Left colon (tissue), 2 donors: ENCODE results near the gene SMARCE1. TPM values are rescaled to one million over a fixed set of nuclear protein-coding genes. Genes with fewer than 3 reads are reported as not detected.
"Not testable (repeated sequence)": the region's sequence is repeated elsewhere in the genome, so short reads cannot be mapped to it uniquely, and the experiment has no call there.

Experiments used
- ATAC-seq: fragments of 200-7000 bp; cut with Tn5 transposase; one replicate; pipeline ENCODE4 v1.9.1; 2020; ENCODE audit warnings: mild to moderate bottlenecking, moderate library complexity
- DNase-seq, 2 donors: peaks; one replicate each; pipeline ENCODE4 v3.0.0-alpha.2; 2020
- intact Hi-C, 2 donors: fragments of 100-400 bp; cut with DNase I in 1 of 2; cut with micrococcal nuclease in 1 of 2; formaldehyde crosslinking; loops; one replicate each; pipeline versions ENCODE4 v1.11.2 to v1.14.0; 2022; cut with DNase I, micrococcal nuclease
- total RNA-seq, 2 donors: library from RNA; stranded (reverse); fragmentation: NEBNext Ultra II Directional; extraction: Animal tissue kit (Norgen Biotek cat#: 25700); gene quantifications; one replicate each; pipeline ENCODE4 v1.2.1, GENCODE V29; 2021
- donor health status: DM: no; HTN: no; CAD: no.
- donor health status: DM: yes; HTN: yes; CAD: no.

SMARCE1 gene
- total RNA-seq, 2 donors from 2014 or later, result 74.5 to 76.4 TPM

GRCh38 chr17:40597556-40598300 lies 49.9 kb downstream of the SMARCE1 start:
- intact Hi-C loops, result no loop called here
- DNase-seq, result no peak
- no peak for ATAC-seq

- intact Hi-C loops, result no loop called here
- no peak for DNase-seq
- ATAC-seq, result no peak
Measured at GRCh38 chr17:40597156-40597555, 50.5 kb downstream of the SMARCE1 start.

- ATAC-seq, result no peak
- DNase-seq, result no peak
- intact Hi-C loops, result no loop called here
Measured at GRCh38 chr17:40596261-40596919, 51.2 kb downstream of the SMARCE1 start.

GRCh38 chr17:40590742-40591141 lies 56.9 kb downstream of the SMARCE1 start:
- ATAC-seq (no peak), DNase-seq (no peak)
- intact Hi-C loops, result no loop called here

- DNase-seq, result no peak
- ATAC-seq, result no peak
- intact Hi-C loops, result no loop called here
Measured at GRCh38 chr17:40588552-40588951, 59.1 kb downstream of the SMARCE1 start.

- ATAC-seq, intact Hi-C loops, DNase-seq: not testable (repeated sequence)
Measured at GRCh38 chr17:40586264-40586663, 61.4 kb downstream of the SMARCE1 start.

- intact Hi-C loops, ATAC-seq, DNase-seq: not testable (repeated sequence)
Measured at GRCh38 chr17:40584950-40585349, 62.7 kb downstream of the SMARCE1 start.

GRCh38 chr17:40582328-40582901 lies 65.2 kb downstream of the SMARCE1 start:
- DNase-seq (peak in 1 of 2 donors; percentile 57), ATAC-seq (no peak)
- intact Hi-C loops, result no loop called here

- ATAC-seq (no peak), DNase-seq (no peak)
Measured at GRCh38 chr17:40580140-40580539, 67.5 kb downstream of the SMARCE1 start.

GRCh38 chr17:40579471-40579870 lies 68.1 kb downstream of the SMARCE1 start:
- ATAC-seq (no peak), DNase-seq (no peak)
- intact Hi-C loops, result no loop called here

More at GRCh38 chr17:40580140-40580539, 67.5 kb downstream of the SMARCE1 start:
- intact Hi-C loops, result no loop called here

- DNase-seq, result no peak
- ATAC-seq, result no peak
- intact Hi-C loops, result no loop called here
Measured at GRCh38 chr17:40577611-40578065, 70.0 kb downstream of the SMARCE1 start.

GRCh38 chr17:40576113-40576740 lies 71.4 kb downstream of the SMARCE1 start:
- no peak for ATAC-seq

More at GRCh38 chr17:40576113-40576740, 71.4 kb downstream of the SMARCE1 start:
- DNase-seq, result no peak
- intact Hi-C loops, result no loop called here

Other genes with a start within 250 kb of the SMARCE1 start
- gene TOP2A, start 229.9 kb downstream of the SMARCE1 start, total RNA-seq, result 10 to 100 TPM; 10.9 to 30.3 TPM
- gene IGFBP4, start 204.4 kb downstream of the SMARCE1 start, total RNA-seq, result 100 to 1,000 TPM; 148 to 209 TPM
- gene TNS4, start 146.2 kb downstream of the SMARCE1 start, total RNA-seq, result 10 to 100 TPM in 1 of 2 donors, 1 to 10 TPM in 1; 2.5 to 10.5 TPM
- under 1 TPM; 0.31 to 0.95 TPM for gene CCR7, start 82.3 kb downstream of the SMARCE1 start, total RNA-seq
- gene KRT222, start 17.4 kb upstream of the SMARCE1 start, total RNA-seq, result under 1 TPM; 0.27 to 0.67 TPM
- gene KRT24, start 55.9 kb upstream of the SMARCE1 start, total RNA-seq, result 1 to 10 TPM in 1 of 2 donors, under 1 TPM in 1; 0.46 to 1.3 TPM
- not detected for gene KRT25, start 107.5 kb upstream of the SMARCE1 start, total RNA-seq
- not detected for gene KRT26, start 124.4 kb upstream of the SMARCE1 start, total RNA-seq
- under 1 TPM in 1 of 2 donors, not detected in 1; 0.36 TPM for gene KRT27, start 134.7 kb upstream of the SMARCE1 start, total RNA-seq
- gene KRT28, start 152.1 kb upstream of the SMARCE1 start, total RNA-seq, result not detected
- gene KRT10, start 174.8 kb upstream of the SMARCE1 start, total RNA-seq, result 10 to 100 TPM; 25.1 to 38.9 TPM
- gene KRT12, start 219.4 kb upstream of the SMARCE1 start, total RNA-seq, result 1 to 10 TPM; 1.2 to 3.9 TPM
- gene KRT20, start 237.4 kb upstream of the SMARCE1 start, total RNA-seq, result 1,000 to 10,000 TPM; 1,413 to 1,967 TPM